CD4-positive, CD25-positive, alpha-beta regulatory T cell (primary cell): Measurements from ENCODE around the gene BPIFB2. TPM values are rescaled to one million over a fixed set of nuclear protein-coding genes. Genes with fewer than 3 reads are reported as not detected.

Experiments used
- ATAC-seq, 2 donors: fragments of 150-1000 bp; cut with Tn5 transposase; one replicate each; pipeline ENCODE4 v1.10.0; 2021; ENCODE audit warnings: low read depth in 2 of 2, moderate number of reproducible peaks in 2 of 2, moderate library complexity in 1 of 2
- DNase-seq, 3 donors: peaks; one replicate each; pipeline versions ENCODE4 v3.0.0 to v3.0.0-alpha.2; 2012 to 2022; ENCODE audit warnings: mixed read lengths in 1 of 3
- H3K27ac ChIP-seq: one replicate; pipeline ENCODE4 v1.7.0; 2013; ENCODE audit warnings: mild to moderate bottlenecking, low read length; ENCODE audit not compliant: insufficient read depth, poor library complexity, severe bottlenecking
- H3K27me3 ChIP-seq: one replicate; pipeline ENCODE4 v1.7.0; 2013; ENCODE audit warnings: low read length; ENCODE audit not compliant: control insufficient read depth, insufficient read depth
- H3K36me3 ChIP-seq: one replicate; pipeline ENCODE4 v1.7.0; 2013; ENCODE audit warnings: mild to moderate bottlenecking, low read length, moderate library complexity; ENCODE audit not compliant: control insufficient read depth, insufficient read depth
- H3K4me1 ChIP-seq: 2 replicates; pipeline ENCODE4 v1.7.0; 2013; ENCODE audit warnings: mild to moderate bottlenecking, low read length; ENCODE audit not compliant: insufficient read depth, control insufficient read depth, poor library complexity, severe bottlenecking
- H3K4me3 ChIP-seq: one replicate; pipeline ENCODE4 v1.7.0; 2013; ENCODE audit warnings: low read depth, mild to moderate bottlenecking, low read length, moderate library complexity
- H3K9me3 ChIP-seq, 2 experiments: 1 replicate in 1 of 2; 2 replicates in 1 of 2; pipeline ENCODE4 v1.7.0; 2013; ENCODE audit warnings: low read length in 2 of 2, mild to moderate bottlenecking in 1 of 2, moderate library complexity in 1 of 2; ENCODE audit not compliant: control insufficient read depth in 2 of 2
- H3K27ac Mint-ChIP-seq, 3 donors: one replicate each; pipeline ENCODE4 v1.8.0; 2020 to 2022; ENCODE audit warnings: mild to moderate bottlenecking in 3 of 3, mixed read lengths in 3 of 3, moderate library complexity in 2 of 3
- H3K27me3 Mint-ChIP-seq: one replicate; pipeline ENCODE4 v1.8.0; 2022; ENCODE audit warnings: mild to moderate bottlenecking, mixed read lengths
- H3K36me3 Mint-ChIP-seq: one replicate; pipeline ENCODE4 v1.8.0; 2020; ENCODE audit warnings: mixed read lengths
- H3K4me1 Mint-ChIP-seq, 4 donors: one replicate each; pipeline ENCODE4 v1.8.0; 2020 to 2022; ENCODE audit warnings: mixed read lengths in 4 of 4, mild to moderate bottlenecking in 1 of 4
- H3K4me3 Mint-ChIP-seq, 4 donors: one replicate each; pipeline ENCODE4 v1.8.0; 2020 to 2022; ENCODE audit warnings: mild to moderate bottlenecking in 4 of 4, mixed read lengths in 4 of 4, moderate library complexity in 3 of 4
- H3K9me3 Mint-ChIP-seq, 7 donors: one replicate each; pipeline ENCODE4 v1.8.0; 2020 to 2022; ENCODE audit warnings: mixed read lengths in 7 of 7, mild to moderate bottlenecking in 3 of 7, moderate library complexity in 2 of 7
- polyA plus RNA-seq, 4 donors: library from polyadenylated mRNA; unstranded; fragments of 300-500 nt; fragmentation: Illumina TruSeq; gene quantifications; one replicate each; pipeline ENCODE4 v1.2.3, GENCODE V29; 2021
- total RNA-seq: library from RNA; stranded (reverse); gene quantifications from one replicate; pipeline ENCODE4 v1.2.3, GENCODE V29; 2022

BPIFB2 gene
- total and polyA plus RNA-seq, 5 donors from 2014 or later = not detected

DNA sequence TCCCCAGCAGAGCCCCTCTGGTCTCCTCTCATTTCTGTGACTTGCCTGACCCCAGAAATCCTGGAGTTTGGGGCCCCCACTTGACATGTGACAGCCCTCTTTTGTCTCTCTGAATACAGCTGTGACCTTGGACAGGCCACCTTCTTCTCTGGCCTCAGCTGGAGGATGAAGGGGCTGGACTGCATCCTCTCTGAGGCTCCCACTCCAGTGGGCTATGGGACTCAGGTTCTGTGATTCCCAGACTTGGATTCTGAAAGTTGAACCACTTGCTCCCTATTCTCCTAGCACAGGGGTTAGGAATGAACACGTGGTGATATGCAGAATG is 55.3 kb downstream of the BPIFB2 start:
- no peaks in the 10 kb centered on the region for H3K36me3 ChIP-seq
- Mint-ChIP-seq H3K27ac (no peak overlapping the region), H3K27me3 (no peaks in the 10 kb centered on the region), H3K4me3 (no peak overlapping the region), H3K36me3 (no peaks in the 10 kb centered on the region), H3K4me1 (peaks cover 0 to 9% (median under 1%) of the 10 kb centered on the region in 4 donors), H3K9me3 (no peaks in the 10 kb centered on the region)
- no peak overlapping the region for H3K27ac ChIP-seq
- no peaks in the 10 kb centered on the region for H3K4me1 ChIP-seq
- no peaks in the 10 kb centered on the region for H3K9me3 ChIP-seq
- ATAC-seq (no peak), DNase-seq (no peak)
- H3K27me3 ChIP-seq = no peaks in the 10 kb centered on the region
- no peak overlapping the region for H3K4me3 ChIP-seq

DNA sequence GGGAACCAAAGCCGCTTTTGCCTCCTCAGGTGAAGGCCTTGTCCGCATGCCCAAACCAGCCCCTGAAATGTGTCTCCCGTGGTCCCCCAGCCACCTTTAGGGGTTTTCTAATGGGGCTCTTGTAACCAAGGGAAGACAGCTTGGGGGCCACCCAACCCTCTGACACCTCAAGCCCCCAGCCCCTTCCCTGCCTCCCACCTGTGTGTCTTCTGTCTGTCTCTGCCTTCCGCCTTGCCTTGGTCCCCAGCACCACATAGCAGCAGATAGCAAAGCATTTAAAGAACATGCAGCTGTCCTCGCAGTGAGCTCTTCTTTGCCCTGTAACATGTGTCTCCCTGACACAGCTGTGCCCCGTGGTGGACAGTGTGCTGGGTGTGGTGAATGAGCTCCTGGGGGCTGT is 55.8 kb downstream of the BPIFB2 start:
- ATAC-seq (no peak), DNase-seq (no peak)
- H3K36me3 Mint-ChIP-seq = no peaks in the 10 kb centered on the region
- H3K36me3 ChIP-seq = no peaks in the 10 kb centered on the region
- no peak overlapping the region for H3K27ac Mint-ChIP-seq
- no peaks in the 10 kb centered on the region for H3K9me3 ChIP-seq
- no peaks in the 10 kb centered on the region for H3K4me1 ChIP-seq
- no peaks in the 10 kb centered on the region for H3K27me3 Mint-ChIP-seq
- peaks cover 0 to 14% (median 5%) of the 10 kb centered on the region in 4 donors for H3K4me1 Mint-ChIP-seq
- H3K4me3 Mint-ChIP-seq = no peak overlapping the region
- no peak overlapping the region for H3K27ac ChIP-seq
- H3K27me3 ChIP-seq = no peaks in the 10 kb centered on the region
- no peak overlapping the region for H3K4me3 ChIP-seq
- H3K9me3 Mint-ChIP-seq = no peaks in the 10 kb centered on the region

DNA sequence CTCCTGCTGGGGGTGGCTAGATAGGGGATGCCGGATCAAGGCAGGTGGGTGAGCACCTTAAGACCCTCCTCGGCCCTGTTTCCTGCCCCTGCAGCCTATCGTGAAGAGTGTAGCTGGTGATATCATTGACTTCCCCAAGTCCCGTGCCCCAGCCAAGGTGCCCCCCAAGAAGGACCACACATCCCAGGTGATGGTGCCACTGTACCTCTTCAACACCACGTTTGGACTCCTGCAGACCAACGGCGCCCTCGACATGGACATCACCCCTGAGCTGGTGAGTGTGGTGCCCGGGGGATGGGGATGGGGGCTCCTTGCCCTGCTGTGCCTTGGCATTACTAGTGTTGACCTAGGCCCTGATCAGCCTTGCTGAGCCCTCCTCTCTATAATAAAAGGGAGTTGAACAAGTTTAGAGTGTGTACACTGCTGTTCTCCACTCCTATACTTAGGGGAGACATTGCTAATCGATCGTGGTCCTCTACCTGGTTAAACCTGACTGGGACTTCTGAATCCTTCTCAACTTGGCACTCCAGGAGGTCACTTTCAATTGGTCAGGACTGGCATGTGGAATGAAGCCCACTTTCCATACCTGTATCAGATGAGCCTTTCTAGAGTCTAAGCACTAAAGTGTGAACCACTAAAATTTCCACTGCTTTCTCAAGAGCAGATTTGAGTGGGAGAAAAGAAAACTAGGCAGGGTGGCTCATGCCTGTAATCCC is 57.2 kb downstream of the BPIFB2 start:
- Histone ChIP-seq H3K27ac (no peak overlapping the region), H3K36me3 (no peaks in the 10 kb centered on the region), H3K27me3 (no peaks in the 10 kb centered on the region), H3K4me1 (no peaks in the 10 kb centered on the region), H3K4me3 (no peak overlapping the region), H3K9me3 (no peaks in the 10 kb centered on the region)
- Mint-ChIP-seq H3K27ac (peak overlapping the region in 2 of 3 donors; percentile 39 to 74), H3K4me1 (peaks cover 0 to 22% (median 7%) of the 10 kb centered on the region in 4 donors), H3K4me3 (no peak overlapping the region), H3K36me3 (no peaks in the 10 kb centered on the region), H3K9me3 (no peaks in the 10 kb centered on the region), H3K27me3 (no peaks in the 10 kb centered on the region)
- no peak for DNase-seq
- no peak for ATAC-seq

DNA sequence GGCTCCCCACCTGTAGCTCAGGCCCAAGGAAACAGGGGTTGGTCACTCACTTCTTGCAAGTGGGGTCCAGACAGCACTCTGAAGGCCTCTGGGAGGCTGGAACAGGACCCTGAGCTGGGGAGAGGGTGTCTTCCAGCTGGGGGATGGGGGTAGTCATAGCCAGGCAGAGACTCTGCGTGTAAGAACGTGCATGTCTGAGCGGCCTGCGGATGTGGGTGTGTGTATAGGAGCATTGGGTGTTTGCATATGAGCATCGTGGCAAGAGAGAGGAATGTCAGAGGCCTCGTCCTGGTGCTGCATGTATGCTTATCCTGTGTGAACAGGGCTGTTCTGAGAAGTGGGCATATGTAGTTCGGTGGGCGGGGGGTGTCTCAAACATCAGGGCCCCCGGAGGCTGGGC is 58.3 kb downstream of the BPIFB2 start:
- no peak overlapping the region for H3K4me3 Mint-ChIP-seq
- Histone ChIP-seq H3K27ac (no peak overlapping the region), H3K9me3 (no peaks in the 10 kb centered on the region), H3K27me3 (no peaks in the 10 kb centered on the region), H3K4me3 (no peak overlapping the region), H3K4me1 (no peaks in the 10 kb centered on the region), H3K36me3 (no peaks in the 10 kb centered on the region)
- H3K36me3 Mint-ChIP-seq = no peaks in the 10 kb centered on the region
- ATAC-seq = no peak
- peak overlapping the region in 2 of 3 donors; percentile 36 to 68 for H3K27ac Mint-ChIP-seq
- H3K4me1 Mint-ChIP-seq = peaks cover 0 to 25% (median 8%) of the 10 kb centered on the region in 4 donors
- no peaks in the 10 kb centered on the region for H3K9me3 Mint-ChIP-seq
- no peaks in the 10 kb centered on the region for H3K27me3 Mint-ChIP-seq
- DNase-seq = no peak

DNA sequence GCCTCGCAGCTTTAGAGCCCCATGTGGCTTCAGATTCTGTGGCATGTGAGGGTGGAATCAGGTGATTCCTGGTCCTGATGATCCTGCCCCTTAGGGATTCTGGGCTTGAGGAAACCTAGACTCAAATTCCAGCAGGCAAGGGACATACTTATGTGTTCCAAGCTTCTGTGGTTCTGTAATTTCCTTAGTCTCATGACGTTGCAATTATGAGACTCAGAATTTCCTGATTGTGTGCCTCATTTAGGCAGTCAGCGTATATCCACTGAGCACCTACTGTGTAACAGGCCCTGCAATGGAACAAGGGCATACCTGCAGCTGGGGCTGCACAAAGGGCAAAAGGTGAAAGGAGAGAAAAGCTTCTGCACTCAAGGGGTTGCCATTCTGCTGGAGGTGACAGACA is 60.3 kb downstream of the BPIFB2 start:
- DNase-seq (no peak), ATAC-seq (no peak)
- H3K36me3 ChIP-seq = no peaks in the 10 kb centered on the region
- no peaks in the 10 kb centered on the region for H3K9me3 Mint-ChIP-seq
- no peak overlapping the region for H3K27ac ChIP-seq
- H3K27ac Mint-ChIP-seq = peak overlapping the region in 2 of 3 donors; percentile 28 to 89
- H3K4me3 Mint-ChIP-seq = no peak overlapping the region
- H3K27me3 ChIP-seq = no peaks in the 10 kb centered on the region
- no peak overlapping the region for H3K4me3 ChIP-seq
- no peaks in the 10 kb centered on the region for H3K36me3 Mint-ChIP-seq
- H3K4me1 Mint-ChIP-seq = peaks cover 0 to 25% (median 8%) of the 10 kb centered on the region in 4 donors
- no peaks in the 10 kb centered on the region for H3K9me3 ChIP-seq
- H3K4me1 ChIP-seq = no peaks in the 10 kb centered on the region
- H3K27me3 Mint-ChIP-seq = no peaks in the 10 kb centered on the region

DNA sequence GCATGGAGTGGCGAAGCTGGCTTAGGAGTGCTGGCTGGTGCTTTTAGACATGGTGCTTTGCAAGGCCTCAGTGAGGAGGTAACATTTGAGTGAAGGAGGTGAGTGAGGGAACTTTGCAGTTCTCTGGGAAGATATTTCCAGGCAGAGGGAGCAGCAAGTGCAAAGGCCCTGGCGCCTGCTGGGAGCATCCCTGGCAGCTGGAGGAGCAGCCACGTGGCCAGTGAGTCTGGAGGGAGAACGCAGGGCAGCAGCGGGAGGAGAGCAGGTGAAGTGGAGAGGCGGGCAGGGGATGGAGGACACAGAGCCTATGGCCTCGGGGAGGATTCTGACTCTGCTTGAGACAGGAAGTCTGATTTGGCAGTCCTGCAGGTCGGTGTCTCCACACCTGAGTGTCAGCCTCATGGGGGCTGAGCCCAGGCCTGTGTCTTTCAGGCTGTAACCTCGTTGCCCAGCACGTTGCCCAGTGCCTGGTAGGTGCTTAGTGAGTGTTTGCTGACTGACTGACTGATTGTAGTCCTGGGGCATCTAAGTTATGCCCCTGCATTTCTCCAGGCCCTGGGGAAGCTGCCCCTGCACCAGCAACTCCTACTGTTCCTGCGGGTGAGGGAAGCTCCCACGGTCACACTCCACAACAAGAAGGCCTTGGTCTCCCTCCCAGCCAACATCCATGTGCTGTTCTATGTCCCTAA is 60.9 kb downstream of the BPIFB2 start:
- no peaks in the 10 kb centered on the region for H3K9me3 Mint-ChIP-seq
- ATAC-seq = no peak
- H3K27me3 ChIP-seq = no peaks in the 10 kb centered on the region
- no peaks in the 10 kb centered on the region for H3K9me3 ChIP-seq
- no peak overlapping the region for H3K27ac ChIP-seq
- H3K4me1 Mint-ChIP-seq = peaks cover 0 to 25% (median 8%) of the 10 kb centered on the region in 4 donors
- peak overlapping the region in 2 of 3 donors; percentile 28 to 89 for H3K27ac Mint-ChIP-seq
- no peak overlapping the region for H3K4me3 Mint-ChIP-seq
- no peak overlapping the region for H3K4me3 ChIP-seq
- no peaks in the 10 kb centered on the region for H3K36me3 Mint-ChIP-seq
- H3K27me3 Mint-ChIP-seq = no peaks in the 10 kb centered on the region
- H3K4me1 ChIP-seq = no peaks in the 10 kb centered on the region
- DNase-seq = no peak
- H3K36me3 ChIP-seq = no peaks in the 10 kb centered on the region

DNA sequence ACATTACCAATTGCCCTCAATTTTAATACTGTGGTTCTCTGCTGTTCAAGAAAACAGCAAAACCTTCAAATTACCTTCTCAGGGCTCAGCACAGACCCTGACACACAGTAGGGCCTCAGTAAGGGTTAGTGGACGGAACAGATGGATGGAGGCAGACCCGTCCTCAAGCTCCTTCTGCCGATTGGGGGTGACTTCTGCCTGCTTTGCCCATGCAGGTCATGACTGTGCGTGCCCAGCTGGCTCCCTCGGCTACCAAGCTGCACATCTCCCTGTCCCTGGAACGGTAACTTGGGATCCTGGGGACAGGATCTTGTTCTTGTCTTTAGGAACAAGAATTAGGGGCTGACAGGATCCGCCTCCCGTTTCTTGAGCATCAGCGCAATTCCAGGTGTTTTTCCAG is 62.2 kb downstream of the BPIFB2 start:
- no peak overlapping the region for H3K4me3 Mint-ChIP-seq
- Histone ChIP-seq H3K27ac (no peak overlapping the region), H3K27me3 (no peaks in the 10 kb centered on the region), H3K36me3 (no peaks in the 10 kb centered on the region), H3K4me1 (no peaks in the 10 kb centered on the region), H3K4me3 (no peak overlapping the region), H3K9me3 (no peaks in the 10 kb centered on the region)
- ATAC-seq (no peak), DNase-seq (no peak)
- peaks cover 0 to 25% (median 9%) of the 10 kb centered on the region in 4 donors for H3K4me1 Mint-ChIP-seq
- no peaks in the 10 kb centered on the region for H3K9me3 Mint-ChIP-seq
- no peaks in the 10 kb centered on the region for H3K36me3 Mint-ChIP-seq
- H3K27ac Mint-ChIP-seq = peak overlapping the region in 1 of 3 donors; percentile 73
- H3K27me3 Mint-ChIP-seq = no peaks in the 10 kb centered on the region
